Thyroid gland (tissue), 4 donors: ENCODE data around the gene C5. TPM values are rescaled to one million over a fixed set of nuclear protein-coding genes. Genes with fewer than 3 reads are reported as not detected.
A peak's percentile ranks its signal among the peaks of the same experiment; 100 is the strongest.

Source experiments
- DNase-seq, 2 donors: peaks; one replicate each; pipeline ENCODE4 v3.0.0-alpha.2; 2019
- H3K27ac ChIP-seq, 3 donors: fragments of 200-600 bp; sonication (generic); 1 replicate in 2 of 3; 2 replicates in 1 of 3; pipeline ENCODE4 v1.5.1; 2016 to 2019; ENCODE audit warnings: mild to moderate bottlenecking in 1 of 3, moderate library complexity in 1 of 3
- H3K27me3 ChIP-seq: fragments of 200-600 bp; sonication (generic); one replicate; pipeline ENCODE4 v1.5.1; 2019
- H3K36me3 ChIP-seq, 2 donors: fragments of 200-600 bp; sonication (generic); one replicate each; pipeline ENCODE4 v1.5.1; 2016 to 2019
- H3K4me1 ChIP-seq, 2 donors: fragments of 200-600 bp; sonication (generic); one replicate each; pipeline ENCODE4 v1.5.1; 2017 to 2019
- H3K4me3 ChIP-seq, 3 donors: fragments of 200-600 bp; sonication (generic); replicated peaks in 1 of 3; 1 replicate in 2 of 3; 2 replicates in 1 of 3; pipeline ENCODE4 v1.5.1; 2016; ENCODE audit warnings: mild to moderate bottlenecking in 1 of 3
- H3K9me3 ChIP-seq: fragments of 200-600 bp; sonication (generic); one replicate; pipeline ENCODE4 v1.5.1; 2017
- CTCF ChIP-seq, 6 experiments: fragments of 200-600 bp in 3 of 6; fragments of 450-650 bp in 3 of 6; sonication (generic) in 3 of 6; IDR thresholded peaks; one replicate each; pipeline ENCODE4 v1.5.1; 2016 to 2019; ENCODE audit warnings: antibody characterized with exemption in 6 of 6, mild to moderate bottlenecking in 2 of 6, inconsistent platforms in 1 of 6, moderate library complexity in 1 of 6
- POLR2A ChIP-seq, 2 donors: fragments of 450-650 bp; IDR thresholded peaks; one replicate each; pipeline ENCODE4 v1.6.1; 2017; ENCODE audit warnings: antibody characterized with exemption in 2 of 2, mild to moderate bottlenecking in 2 of 2, moderate library complexity in 1 of 2
- WGBS, 2 donors: methylation state at CpG; one replicate each; pipeline ENCODE4 v1.1.5; 2017; 5-methylcytosine and 5-hydroxymethylcytosine counted together
- intact Hi-C: fragments of 100-400 bp; cut with DNase I; formaldehyde crosslinking; loops from one replicate; pipeline ENCODE4 v1.15.1; 2023
- total RNA-seq, 4 donors: library from RNA; depleted of rRNA; stranded (reverse); fragments of >200 nt; gene quantifications; one replicate each; pipeline ENCODE4 v1.2.3, GENCODE V29; 2016

C5 gene
- total RNA-seq, 4 donors from 2014 or later, result 1.7 to 3.4 (median 2.8) TPM

- Histone ChIP-seq H3K27me3 (no peaks in the 10 kb centered on the region), H3K36me3 (no peaks in the 10 kb centered on the region), H3K27ac (no peak overlapping the region), H3K9me3 (no peaks in the 10 kb centered on the region), H3K4me1 (peaks cover 10 to 13% of the 10 kb centered on the region in 2 donors), H3K4me3 (no peak overlapping the region)
- no peak for DNase-seq
- 82 to 84% methylated on average over 2 of the region's 2 CpGs for WGBS, 2 donors
- intact Hi-C loops, result no loop called here
- no peak for TF ChIP-seq POLR2A (IDR thresholded peaks at IDR 0.05)
- no peak for TF ChIP-seq CTCF (IDR thresholded peaks at IDR 0.05)
These were observed 102.9 kb downstream of the C5 start for GRCh38 chr9:120947222-120947621.

- WGBS, 2 donors, result 77 to 87% methylated on average over 3 of the region's 3 CpGs
- intact Hi-C loops, result no loop called here
- TF ChIP-seq CTCF (IDR thresholded peaks at IDR 0.05) (no peak), POLR2A (IDR thresholded peaks at IDR 0.05) (no peak)
- no peak overlapping the region for H3K4me3 ChIP-seq
- no peak overlapping the region for H3K27ac ChIP-seq
- no peaks in the 10 kb centered on the region for H3K9me3 ChIP-seq
- H3K36me3 ChIP-seq, result no peaks in the 10 kb centered on the region
- DNase-seq, result no peak
- H3K4me1 ChIP-seq, result peaks cover 17% of the 10 kb centered on the region in 2 donors
- H3K27me3 ChIP-seq, result no peaks in the 10 kb centered on the region
These were observed 103.8 kb downstream of the C5 start for GRCh38 chr9:120946259-120946658.

DNA sequence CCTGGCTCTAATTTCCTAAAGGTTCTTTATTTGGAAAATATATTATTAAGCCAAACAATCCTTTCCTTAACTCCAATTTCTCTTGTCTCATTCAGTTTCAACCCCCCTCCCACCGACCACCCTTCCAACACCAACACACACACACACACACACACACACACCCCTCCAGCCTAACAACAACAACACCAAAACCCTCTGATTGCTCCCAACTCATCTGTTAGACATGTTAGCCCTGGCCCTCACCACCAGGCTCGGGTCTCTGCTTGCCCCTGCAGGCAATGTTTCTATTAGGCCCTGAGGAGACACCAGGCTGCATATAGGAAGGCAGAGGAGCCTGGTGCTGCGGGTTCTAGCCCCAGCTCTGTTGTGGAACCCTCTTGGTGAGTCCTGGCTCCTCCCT lies 105.1 kb downstream of the C5 start:
- 82 to 85% methylated on average over 3 of the region's 3 CpGs for WGBS, 2 donors
- H3K27ac ChIP-seq, result no peak overlapping the region
- no peaks in the 10 kb centered on the region for H3K9me3 ChIP-seq
- no peak overlapping the region for H3K4me3 ChIP-seq
- peaks cover 17 to 19% of the 10 kb centered on the region in 2 donors for H3K4me1 ChIP-seq
- no peak for TF ChIP-seq POLR2A (IDR thresholded peaks at IDR 0.05)
- no peak for TF ChIP-seq CTCF (IDR thresholded peaks at IDR 0.05)
- no peaks in the 10 kb centered on the region for H3K36me3 ChIP-seq
- no peaks in the 10 kb centered on the region for H3K27me3 ChIP-seq
- no peak for DNase-seq
- intact Hi-C loops, result no loop called here

- Histone ChIP-seq H3K36me3 (no peaks in the 10 kb centered on the region), H3K4me3 (no peak overlapping the region), H3K4me1 (peaks cover 17 to 19% of the 10 kb centered on the region in 2 donors), H3K9me3 (no peaks in the 10 kb centered on the region), H3K27me3 (no peaks in the 10 kb centered on the region), H3K27ac (no peak overlapping the region)
- 91 to 96% methylated on average over 4 of the region's 4 CpGs for WGBS, 2 donors
- DNase-seq, result no peak
- intact Hi-C loops, result no loop called here
- TF ChIP-seq POLR2A (IDR thresholded peaks at IDR 0.05) (no peak), CTCF (IDR thresholded peaks at IDR 0.05) (no peak)
These were observed 105.6 kb downstream of the C5 start for GRCh38 chr9:120944434-120944843.

GRCh38 chr9:120942186-120943001 lies 107.7 kb downstream of the C5 start:
- WGBS, 2 donors, result 22 to 23% methylated on average over 7 to 8 of the region's 8 CpGs
- Histone ChIP-seq H3K27me3 (no peaks in the 10 kb centered on the region), H3K36me3 (no peaks in the 10 kb centered on the region), H3K4me1 (peaks cover 19 to 23% of the 10 kb centered on the region in 2 donors), H3K9me3 (no peaks in the 10 kb centered on the region), H3K4me3 (no peak overlapping the region), H3K27ac (peak overlapping the region; percentile 81 to 90 (median 86))
- DNase-seq, result peak; percentile 60 to 65
- TF ChIP-seq CTCF (IDR thresholded peaks at IDR 0.05), result no peak
- peak in 1 of 2 donors; percentile 22 for TF ChIP-seq POLR2A (IDR thresholded peaks at IDR 0.05)
- intact Hi-C loops, result no loop called here
